Measurements from ENCODE around the gene BAZ2B.

Gene BAZ2B

DNA sequence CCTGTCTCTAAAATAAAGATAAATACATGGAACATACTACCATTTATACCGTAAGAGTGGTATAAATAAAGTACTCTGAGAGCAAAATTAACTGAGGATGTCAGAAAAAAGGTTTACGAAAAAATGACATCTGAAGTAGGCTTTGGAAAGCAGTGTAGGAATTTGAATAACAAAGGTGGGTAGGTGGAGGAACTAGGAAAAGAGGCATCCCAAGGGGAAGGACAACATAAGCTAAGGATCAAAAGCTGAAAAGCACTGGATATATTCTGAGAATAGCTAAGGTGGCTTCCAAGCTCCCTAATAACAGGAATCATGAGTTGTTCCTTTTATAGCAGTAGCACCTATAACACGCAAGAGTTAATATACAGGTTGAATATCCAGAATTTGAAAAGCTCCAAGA, 91.3 kb downstream of the BAZ2B start:
- DNase-seq = no peak

DNA sequence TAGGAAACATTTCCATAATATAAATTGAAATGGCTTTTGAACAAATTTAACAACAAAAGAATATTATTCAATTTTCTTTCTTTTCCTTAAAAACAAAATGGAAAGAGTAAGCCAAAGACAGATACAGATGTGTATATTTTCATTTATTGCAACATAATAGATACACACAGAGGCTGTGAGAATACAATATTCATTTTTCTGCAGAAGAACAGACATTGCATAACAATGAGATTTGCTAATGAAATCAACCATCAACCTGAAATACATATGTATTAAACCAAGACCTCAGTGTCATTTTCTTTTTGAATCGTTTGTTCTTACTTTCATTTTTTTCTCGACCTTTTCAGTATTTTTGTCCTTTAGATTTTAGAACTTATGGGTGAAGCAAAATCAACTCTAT, 95.1 kb downstream of the BAZ2B start:
- DNase-seq = no peak

DNA sequence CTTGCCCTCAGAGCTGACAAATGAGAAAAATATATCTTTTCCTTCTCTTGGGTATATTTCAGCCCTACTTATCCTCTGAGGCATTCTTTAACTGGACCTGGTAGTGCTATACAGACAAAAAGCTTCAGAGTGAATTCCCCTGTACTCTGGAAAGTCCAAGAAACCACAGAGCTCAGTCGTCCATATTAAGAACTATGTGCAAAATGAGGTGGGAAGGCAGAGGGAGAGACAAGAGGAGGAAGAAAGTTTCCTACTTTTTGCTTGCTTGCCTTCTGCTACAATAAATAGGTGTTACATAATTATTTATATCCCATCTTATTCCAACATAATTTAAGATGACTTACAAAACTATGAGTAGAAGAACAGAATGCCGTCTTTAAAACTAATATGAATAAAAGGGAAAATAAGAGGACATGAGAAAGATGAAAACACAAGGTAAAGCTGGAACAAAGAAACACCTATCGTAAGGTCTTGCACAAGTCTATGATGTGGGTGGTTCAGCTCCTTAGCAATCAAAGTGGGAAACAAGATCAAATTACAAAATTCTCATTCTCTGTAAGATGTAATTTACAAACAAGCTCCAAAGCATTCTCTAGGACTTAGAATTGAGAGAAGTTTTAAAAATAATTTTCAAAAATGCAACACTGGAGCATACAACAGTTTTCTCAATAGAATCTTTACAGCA, 97.9 kb downstream of the BAZ2B start:
- no peak for DNase-seq

DNA sequence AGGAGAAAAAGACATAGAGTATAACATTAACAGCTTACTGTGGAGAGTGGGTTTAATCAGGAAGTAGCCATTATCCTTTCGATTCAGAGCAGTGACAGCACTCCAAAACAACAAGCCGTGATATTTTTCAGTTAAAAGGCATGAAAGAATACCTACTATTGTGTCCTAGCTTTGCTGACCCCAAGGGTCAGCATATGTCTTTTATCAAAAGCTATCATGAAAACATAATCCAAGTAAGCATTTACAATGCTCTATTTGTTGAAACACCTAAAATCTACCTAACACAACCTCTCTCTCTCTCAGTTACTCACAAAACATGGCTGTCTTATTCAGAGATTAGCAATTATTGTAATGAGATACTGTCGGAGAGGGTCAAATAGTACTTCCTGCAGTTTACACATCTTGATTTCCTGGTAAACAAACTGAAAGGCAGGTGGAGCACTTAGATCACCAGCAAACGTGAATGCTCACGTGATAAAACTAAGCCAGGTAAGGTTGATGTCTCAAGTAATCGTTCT, 100.0 kb downstream of the BAZ2B start:
- DNase-seq = peak in 1 of 2 donors; percentile 3

DNA sequence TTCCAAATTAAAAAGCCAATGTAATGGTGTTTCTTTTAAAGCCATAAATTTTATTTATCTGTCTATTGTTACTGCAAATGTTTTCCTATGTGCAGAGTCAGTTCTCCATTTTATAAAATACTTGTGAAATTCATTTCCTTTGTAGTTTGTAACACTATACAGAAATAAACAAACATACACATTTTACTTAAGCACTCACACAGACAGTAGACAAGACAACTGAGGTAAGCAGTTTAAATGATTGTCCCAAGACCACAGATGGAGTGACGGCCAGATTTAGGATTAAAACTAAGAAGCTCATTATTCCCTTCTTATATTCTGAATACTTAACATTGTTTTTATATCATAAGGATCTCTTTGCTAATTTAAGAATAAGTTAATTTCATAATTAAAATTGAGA, 100.9 kb downstream of the BAZ2B start:
- DNase-seq = no peak

DNA sequence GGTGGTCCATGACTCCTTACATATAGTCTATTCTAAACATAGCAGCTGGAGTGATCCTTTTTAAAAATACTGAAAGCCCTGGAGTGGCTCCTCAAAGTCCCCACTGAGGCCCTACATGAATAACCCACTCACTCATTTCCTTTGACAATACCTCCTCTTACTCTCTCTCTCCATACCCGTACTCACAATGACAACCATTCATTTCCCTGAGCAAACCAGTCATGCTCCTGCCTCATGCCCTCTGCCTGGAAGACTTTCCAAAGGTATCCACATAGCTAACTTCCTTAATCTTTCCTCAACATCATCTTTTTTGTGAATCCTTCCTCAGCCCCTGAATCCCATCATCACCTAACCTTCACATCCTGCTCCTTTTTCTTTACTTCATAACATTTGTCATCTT, 102.6 kb downstream of the BAZ2B start:
- DNase-seq = no peak

DNA sequence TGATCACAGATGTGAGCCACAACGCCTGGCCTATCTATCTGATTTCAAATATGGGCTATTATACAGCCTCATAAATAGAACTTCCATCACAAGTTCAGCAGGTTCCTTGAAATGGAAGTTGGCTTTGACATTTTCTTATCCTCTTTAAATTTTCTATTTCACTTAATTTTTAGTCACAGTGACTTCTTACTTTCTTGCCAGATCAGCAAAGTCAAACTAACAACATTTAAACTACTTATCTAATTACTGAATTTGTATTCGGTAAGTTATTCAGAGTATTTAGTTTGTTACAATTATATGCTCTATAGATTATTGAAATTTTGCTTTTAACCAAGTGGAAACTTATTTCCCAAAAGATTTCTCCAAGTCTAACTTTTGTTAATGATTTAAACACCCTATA, 108.2 kb downstream of the BAZ2B start:
- no peak for DNase-seq

DNA sequence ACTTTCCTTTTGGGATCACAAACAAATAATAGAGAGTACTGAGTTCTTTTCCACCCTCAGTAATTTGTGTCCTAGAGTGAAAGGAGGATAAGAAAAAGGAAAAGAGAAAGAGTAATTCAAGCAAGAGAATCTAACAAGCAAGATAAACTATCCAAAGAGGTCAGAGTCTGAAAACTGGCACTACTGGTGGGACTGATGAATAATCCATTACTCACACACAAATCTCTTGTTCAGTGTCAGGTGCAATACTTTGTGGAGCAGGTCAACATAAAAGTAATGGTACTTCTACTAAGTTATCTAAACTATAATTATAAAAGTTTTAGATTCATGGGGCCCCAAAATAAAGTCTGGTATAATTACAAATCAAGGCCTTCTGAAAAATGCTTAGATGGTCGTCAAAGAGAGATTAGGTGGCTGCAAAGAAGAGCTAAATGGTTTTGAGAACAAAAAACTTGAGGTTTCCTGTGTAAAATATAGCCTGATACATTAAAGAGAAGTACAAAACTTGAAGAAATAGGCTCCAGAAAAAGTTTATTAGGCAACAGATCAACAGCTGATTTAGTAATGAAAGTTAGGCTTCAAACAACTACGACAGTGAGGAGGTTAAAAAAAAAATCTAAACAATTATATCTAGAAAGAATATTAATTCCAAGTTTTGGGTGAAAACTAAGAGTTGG, 109.4 kb downstream of the BAZ2B start:
- DNase-seq = no peak

DNA sequence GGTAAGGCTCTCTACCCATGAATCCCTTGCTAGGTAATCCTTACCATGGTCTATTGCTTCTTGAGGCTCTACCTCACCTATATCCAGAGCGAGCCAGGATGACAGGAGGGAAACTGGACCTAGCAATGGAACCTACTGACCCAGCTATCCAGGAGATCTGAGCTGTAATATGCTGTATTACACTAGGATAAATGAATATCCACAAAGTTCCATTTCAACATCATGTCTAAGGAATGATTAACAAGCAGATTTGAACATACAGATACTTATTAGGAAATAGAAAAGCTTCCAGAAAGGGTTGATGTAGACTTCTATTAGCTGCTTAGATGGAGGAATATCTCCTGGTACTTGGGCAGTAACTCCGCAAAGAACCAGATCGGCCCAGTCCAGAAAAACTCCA, 110.1 kb downstream of the BAZ2B start:
- DNase-seq = no peak

DNA sequence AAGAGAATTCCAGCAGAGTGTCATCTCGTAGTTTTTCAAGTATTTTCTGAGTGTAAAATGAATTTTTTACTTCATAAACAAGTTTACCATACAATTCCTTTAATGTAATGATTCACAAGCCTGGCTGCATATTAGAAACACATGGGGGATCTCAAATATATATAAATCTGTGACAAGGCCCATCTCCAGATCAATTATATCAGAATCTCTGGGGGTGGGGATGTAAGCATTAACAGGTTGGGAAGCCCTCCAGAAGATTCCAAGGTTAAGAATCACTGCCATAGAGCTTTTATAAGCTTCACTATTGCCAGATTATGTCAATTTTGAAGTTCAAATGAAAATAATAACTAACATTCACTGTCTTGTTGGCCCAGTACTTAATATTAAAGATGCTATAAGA, 111.2 kb downstream of the BAZ2B start:
- DNase-seq = no peak

DNA sequence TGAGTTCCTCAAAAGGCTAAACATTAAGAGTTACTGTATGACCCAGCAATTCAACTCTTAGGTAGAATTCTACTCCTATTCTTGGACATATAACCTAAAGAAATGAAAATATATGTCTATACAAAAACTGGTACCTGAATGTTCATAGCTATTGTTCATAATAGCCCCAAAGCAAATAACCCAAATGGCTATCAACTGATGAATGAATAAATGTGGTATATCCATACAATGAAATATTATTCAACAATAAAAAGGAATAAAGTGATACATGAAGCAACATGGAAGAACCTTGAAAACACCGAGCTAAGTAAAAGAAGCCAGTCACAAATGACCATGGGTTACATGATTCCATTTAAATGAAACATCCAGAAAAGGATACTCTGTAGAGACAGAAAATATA, 114.6 kb downstream of the BAZ2B start:
- no peak for DNase-seq

DNA sequence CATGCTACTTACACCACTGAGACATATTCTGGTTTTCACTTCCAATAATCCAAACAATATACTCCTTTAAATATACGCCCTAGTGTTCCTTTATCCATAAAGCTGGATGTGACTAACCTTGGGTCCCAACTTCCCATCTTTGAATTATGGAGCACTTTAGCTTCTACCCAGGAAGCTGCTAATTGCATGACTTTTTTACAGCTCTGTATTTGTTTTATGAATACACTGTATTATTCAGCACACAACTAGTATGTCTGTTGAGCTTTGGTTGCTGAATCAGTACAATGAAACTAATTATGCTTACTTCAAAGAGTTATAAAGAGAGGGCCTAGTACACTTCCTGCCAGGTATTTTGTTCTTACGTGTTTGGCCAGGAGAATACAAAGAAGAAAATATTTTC, 118.5 kb downstream of the BAZ2B start:
- DNase-seq = no peak

DNA sequence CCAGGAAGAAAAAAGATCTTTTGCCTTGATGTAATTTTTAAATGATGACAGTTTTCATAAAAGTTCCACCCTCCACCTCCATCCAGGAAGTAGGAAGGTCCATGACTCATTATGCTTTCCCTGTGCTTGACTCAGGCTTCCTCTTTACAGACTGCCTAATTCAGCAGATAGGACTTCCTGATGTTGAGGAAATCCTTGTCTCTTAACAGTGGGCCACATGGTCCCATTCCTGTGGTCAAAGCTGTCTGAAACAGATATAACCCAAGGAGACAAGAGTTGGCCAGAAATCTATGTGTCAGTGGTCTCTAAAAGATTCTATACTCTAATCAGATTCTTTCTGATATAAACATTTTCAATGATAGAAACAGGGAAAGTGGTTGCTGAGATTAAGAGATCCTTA, 119.1 kb downstream of the BAZ2B start:
- DNase-seq = peak in 1 of 2 donors; percentile 3

DNA sequence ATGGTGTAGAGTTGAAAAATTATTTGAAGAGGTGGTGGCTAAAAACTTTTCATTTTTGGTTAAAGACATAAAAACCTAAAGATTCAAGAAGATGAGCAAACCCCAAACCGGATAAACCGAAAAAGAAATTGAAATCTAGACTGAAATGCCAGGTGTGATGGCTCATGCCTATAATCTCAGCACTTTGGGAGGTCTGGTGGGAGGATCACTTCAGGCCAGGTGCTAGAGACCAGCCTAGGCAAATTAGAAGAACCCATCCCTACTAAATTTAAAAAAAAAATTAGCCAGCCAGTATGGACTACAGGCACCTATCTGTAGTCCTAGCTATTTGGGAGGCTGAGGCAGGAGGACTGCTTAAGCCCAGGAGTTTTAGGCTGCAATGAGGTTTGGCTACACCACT, 126.9 kb downstream of the BAZ2B start:
- no peak for DNase-seq

DNA sequence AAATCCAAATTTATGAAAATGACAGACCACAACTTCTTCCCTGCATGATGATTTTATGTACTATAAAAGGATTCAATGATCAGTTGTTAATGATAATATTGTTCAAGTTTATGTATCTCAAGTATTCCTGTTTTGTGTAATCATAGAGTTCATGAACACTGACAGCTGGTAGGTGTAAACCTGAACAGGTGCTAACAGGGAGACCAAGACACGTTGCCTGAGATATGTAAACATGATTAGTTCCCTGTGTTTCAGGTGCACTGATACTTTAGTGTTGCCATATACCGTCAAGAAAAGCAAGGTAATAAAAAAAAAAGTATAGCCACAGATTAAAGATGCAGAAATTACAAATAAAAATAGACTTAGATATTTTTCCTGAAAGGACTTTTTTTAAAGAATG, 131.8 kb downstream of the BAZ2B start:
- DNase-seq = no peak

DNA sequence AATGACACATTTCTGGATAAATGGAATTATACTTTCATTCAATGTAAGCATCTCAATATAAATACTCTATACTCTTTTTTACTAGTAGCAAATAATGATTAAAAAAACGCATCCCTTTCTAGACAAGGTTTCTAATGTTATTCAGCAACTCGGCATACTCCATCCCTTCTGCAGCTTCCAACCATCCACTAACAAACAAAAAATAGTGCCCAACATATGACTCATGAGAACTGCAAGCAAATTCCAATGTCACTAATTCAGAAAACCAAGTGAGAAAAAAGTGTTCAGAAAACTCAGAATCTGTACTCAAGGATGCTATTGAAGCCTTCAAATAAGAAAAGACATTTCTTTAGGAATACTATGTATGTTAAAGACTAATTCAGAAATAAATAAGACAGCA, 140.0 kb downstream of the BAZ2B start:
- no peak for DNase-seq

DNA sequence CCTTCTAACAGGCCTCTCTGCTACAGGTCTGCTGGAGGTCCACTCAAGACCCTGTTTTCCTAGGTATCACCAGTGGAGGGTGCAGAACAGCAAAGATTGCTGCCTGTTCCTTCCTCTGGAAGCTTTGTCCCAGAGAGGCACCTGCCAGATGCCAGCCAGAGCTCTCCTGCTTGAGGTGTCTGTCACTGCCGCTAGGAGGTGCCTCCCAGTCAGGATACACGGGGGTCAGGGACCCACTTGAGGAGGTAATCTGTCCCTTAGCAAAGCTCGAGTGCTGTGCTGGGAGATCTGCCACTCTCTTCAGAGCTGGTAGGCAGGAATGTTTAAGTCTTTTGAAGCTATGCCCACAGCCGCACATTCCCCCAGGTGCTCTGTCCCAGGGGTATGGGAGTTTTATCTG, 140.6 kb downstream of the BAZ2B start:
- no peak for DNase-seq

DNA sequence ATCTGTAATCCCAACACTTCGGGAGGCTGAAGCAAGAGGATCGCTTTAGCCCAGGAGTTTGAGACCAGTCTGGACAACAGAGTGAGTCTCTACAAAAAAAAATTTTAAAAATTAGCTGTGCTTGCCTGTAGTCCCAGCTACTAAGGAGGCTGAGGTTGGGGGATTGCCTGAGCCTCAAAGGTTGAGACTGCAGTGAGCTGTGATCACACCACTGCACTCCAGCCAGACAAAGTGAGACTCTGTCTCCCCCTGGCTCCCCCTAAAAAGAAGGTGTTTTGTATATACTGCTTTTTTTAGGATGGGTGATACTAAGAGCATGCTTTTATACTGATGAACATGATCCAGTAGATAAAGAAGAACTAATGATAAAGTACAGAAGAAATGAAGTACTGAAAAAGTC, 145.0 kb downstream of the BAZ2B start:
- no peak for DNase-seq

DNA sequence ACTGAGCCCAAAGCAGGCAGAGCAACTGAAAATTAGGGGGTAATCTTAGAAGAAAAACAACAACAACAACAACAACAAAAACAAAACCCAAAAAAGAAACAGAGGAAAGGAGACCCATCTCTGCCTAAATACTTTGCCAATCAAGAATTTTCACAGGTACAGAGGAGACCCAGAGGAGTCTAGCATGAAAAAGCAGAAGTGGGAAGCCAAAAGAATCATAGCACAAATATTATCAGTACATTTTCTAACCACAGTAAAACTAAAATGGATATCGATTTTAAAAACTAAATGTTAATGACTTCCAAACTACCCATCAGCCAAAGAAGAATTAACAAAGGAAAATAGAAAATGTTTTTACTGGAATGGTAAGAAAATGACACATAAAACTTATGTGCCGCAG, 148.1 kb downstream of the BAZ2B start:
- DNase-seq = no peak

DNA sequence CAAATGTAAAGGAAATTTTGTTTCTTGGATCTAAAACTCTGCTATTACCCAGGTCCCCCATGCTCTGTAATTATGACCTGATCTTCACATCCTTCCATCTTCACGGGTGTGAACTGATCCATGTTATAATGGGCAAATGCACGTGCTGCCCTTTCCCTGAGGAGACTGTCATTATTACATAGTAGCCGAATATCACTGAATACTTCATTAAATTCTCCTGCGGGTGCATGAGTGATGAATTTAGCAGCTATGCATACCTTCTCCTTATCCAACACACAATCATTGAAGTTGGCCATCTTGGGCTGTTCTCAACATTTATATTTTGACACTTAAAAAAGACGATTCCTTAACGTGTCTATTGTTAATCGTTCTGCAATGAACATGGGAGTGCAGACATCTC, 153.4 kb downstream of the BAZ2B start:
- DNase-seq = no peak

DNA sequence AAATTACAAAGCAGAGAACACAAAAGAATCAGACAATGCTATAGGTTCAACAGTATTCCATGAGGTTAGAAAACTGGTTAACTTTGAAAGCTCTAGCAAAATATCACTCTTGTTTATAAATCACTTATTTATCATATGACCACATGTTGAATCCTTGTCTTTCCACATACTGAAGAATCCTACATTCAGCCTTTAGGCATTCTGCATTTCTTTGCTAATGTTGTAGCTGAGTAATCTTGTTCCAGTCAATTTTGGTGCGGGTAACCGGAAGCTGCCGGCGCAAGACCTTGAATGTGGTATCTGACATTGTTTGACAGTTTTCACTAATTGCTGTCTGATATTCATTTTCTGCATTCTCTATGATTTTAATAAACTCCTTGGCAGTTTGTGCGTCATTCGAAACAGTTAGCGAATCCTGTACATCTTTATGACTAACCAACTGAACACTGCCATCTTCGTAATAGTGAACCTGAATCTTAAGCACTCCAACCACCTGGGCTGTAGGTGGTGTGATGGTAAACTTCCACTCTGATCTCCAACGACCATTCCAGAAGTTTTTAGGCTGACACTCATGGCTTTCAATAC, 154.1 kb downstream of the BAZ2B start:
- no peak for DNase-seq

DNA sequence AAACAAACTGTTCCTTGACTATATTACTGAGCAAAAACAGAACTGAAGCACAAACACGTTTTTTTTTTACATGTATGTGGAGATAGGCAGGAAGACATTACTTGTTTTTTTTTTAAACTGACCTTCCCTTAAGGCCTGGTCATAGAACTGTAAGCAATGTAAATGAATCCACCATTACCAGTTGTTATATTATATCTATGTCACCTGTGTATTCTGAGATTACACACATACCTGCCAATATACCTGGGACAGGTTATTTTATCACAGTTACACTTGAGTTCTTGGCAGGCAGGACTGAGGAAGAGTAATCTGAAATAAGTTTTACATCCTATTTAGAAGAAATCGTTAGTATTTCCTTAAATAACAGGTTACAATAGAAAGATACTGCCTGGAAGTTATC, 155.3 kb downstream of the BAZ2B start:
- DNase-seq = no peak

DNA sequence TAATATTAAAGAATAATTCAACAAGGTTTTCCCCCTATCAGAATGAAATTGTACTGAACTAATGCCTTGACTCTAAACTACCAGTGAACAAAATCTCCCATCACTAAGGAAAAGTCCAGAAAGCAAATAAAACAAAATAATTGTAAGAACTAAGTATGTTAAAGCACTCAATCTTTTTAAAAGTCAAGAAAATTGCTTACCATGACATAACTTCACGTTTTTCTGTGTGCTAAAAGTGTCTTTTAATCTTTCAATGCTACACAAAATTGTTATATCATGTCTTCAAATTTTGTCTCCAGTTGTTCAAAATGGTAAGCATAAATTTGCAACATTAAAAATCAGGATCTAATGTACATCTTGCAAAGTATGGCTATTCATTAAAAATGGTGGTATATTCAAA, 156.1 kb downstream of the BAZ2B start:
- DNase-seq = no peak

DNA sequence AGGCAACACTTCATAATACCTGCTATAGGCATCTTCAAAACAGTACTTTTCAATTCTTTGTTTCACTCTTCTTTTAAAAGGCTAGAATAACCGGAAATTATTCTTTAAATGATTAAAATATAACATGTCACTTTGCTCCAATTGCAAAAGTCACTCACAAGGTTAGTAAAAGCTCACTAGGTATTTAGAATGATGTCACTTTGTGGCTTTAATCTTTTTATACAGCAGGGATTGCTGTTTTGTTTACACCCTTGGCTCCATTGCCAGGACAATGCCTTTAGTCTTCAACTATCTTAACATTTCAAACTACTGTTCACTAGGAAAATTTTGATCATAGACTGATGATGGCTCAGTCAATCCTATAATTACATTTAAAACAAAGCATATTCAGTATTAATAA, 157.1 kb downstream of the BAZ2B start:
- no peak for DNase-seq

DNA sequence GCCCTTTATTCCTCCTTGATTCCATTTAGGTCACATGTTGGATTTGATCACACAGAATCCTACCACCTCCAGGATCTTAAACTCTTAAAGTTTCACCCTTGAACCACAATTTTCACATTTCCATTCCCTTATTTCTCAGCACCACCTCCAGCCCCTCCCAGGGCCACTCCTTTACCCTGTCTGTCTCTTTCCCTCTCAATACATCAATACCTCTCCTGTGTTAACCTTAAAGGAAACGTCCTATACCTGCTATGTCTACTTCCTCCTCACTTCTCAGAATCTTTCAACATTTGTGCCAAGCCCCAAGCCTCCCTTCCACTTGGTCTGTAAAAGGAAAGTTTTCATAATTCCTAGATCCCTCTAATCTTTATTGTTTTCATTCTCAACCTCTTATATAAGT, 158.8 kb downstream of the BAZ2B start:
- no peak for DNase-seq

Measured in activated CD4-positive, alpha-beta T cell treated with anti-CD3 and anti-CD28 coated beads for 4 hours (primary cell).